Progenitor cell of endocrine pancreas (in vitro differentiated cells): Measurements from ENCODE around the gene DTNB. TPM values are rescaled to one million over a fixed set of nuclear protein-coding genes. Genes with fewer than 3 reads are reported as not detected.
A peak's percentile ranks its signal among the peaks of the same experiment; 100 is the strongest.

ENCODE experiments used
- DNase-seq: peaks from one replicate; pipeline ENCODE4 v3.0.0; 2021; ENCODE audit warnings: low spot score; ENCODE audit not compliant: unreplicated experiment
- H3K27ac Mint-ChIP-seq: 2 replicates; pipeline ENCODE4 v1.8.0; 2021; ENCODE audit warnings: mild to moderate bottlenecking, moderate library complexity, mixed read lengths
- H3K27me3 Mint-ChIP-seq: 2 replicates; pipeline ENCODE4 v1.8.0; 2021; ENCODE audit warnings: mixed read lengths
- H3K36me3 Mint-ChIP-seq: 2 replicates; pipeline ENCODE4 v1.8.0; 2022; ENCODE audit warnings: mixed read lengths; ENCODE audit not compliant: insufficient read depth
- H3K4me1 Mint-ChIP-seq: 2 replicates; pipeline ENCODE4 v1.8.0; 2021; ENCODE audit warnings: low read depth, mixed read lengths
- H3K4me3 Mint-ChIP-seq: 2 replicates; pipeline ENCODE4 v1.8.0; 2021; ENCODE audit warnings: low read depth, mild to moderate bottlenecking, moderate library complexity, mixed read lengths
- H3K9me3 Mint-ChIP-seq: 2 replicates; pipeline ENCODE4 v1.8.0; 2021; ENCODE audit warnings: low read depth, mixed read lengths
- CTCF ChIP-seq: fragments of 200-600 bp; sonication (generic); IDR thresholded peaks from one replicate; pipeline ENCODE4 v1.5.0; 2021; ENCODE audit warnings: antibody characterized with exemption, mild to moderate bottlenecking; ENCODE audit not compliant: unreplicated experiment
- total RNA-seq: library from RNA; stranded (reverse); gene quantifications from 2 replicates; pipeline ENCODE4 v1.2.1, GENCODE V29; 2021

The DTNB gene
- total RNA-seq, 1 donor from 2014 or later, result 29.3 TPM

GRCh38 chr2:25682082-25682481 is 8.7 kb upstream of the DTNB start:
- H3K27me3 Mint-ChIP-seq, result no peaks in the 10 kb centered on the region
- no peak for TF ChIP-seq CTCF
- no peaks in the 10 kb centered on the region for H3K9me3 Mint-ChIP-seq
- H3K4me1 Mint-ChIP-seq, result peaks cover 5% of the 10 kb centered on the region
- no peak for DNase-seq
- no peak overlapping the region for H3K27ac Mint-ChIP-seq
- no peaks in the 10 kb centered on the region for H3K36me3 Mint-ChIP-seq
- H3K4me3 Mint-ChIP-seq, result no peak overlapping the region

GRCh38 chr2:25677877-25678276 is 4.5 kb upstream of the DTNB start:
- H3K27me3 Mint-ChIP-seq, result peaks cover 29% of the 10 kb centered on the region
- no peak for DNase-seq
- H3K9me3 Mint-ChIP-seq, result peaks cover 4% of the 10 kb centered on the region
- no peak overlapping the region for H3K27ac Mint-ChIP-seq
- H3K4me3 Mint-ChIP-seq, result no peak overlapping the region
- H3K36me3 Mint-ChIP-seq, result no peaks in the 10 kb centered on the region
- TF ChIP-seq CTCF, result no peak
- no peaks in the 10 kb centered on the region for H3K4me1 Mint-ChIP-seq

DNA sequence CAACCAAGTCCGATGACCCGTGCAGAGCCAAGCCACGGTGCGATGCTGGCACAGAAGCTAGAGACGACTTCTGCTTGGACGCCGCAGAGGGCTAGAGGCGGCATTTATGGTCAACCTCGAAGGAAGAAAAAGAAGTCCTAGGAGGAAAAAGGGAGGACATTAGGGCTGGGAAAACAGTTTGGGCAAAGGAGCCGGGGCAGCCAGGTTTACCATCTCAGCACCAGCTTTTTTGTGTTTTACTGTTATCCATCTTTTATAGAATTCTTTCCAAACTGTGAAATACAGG is 643 bp upstream of the DTNB start:
- no peak for TF ChIP-seq CTCF
- Mint-ChIP-seq H3K27me3 (peaks cover 38% of the 10 kb centered on the region), H3K36me3 (no peaks in the 10 kb centered on the region), H3K9me3 (peaks cover 4% of the 10 kb centered on the region), H3K27ac (no peak overlapping the region), H3K4me3 (peak overlapping the region; percentile 80), H3K4me1 (peaks cover 9% of the 10 kb centered on the region)
- DNase-seq, result no peak

DNA sequence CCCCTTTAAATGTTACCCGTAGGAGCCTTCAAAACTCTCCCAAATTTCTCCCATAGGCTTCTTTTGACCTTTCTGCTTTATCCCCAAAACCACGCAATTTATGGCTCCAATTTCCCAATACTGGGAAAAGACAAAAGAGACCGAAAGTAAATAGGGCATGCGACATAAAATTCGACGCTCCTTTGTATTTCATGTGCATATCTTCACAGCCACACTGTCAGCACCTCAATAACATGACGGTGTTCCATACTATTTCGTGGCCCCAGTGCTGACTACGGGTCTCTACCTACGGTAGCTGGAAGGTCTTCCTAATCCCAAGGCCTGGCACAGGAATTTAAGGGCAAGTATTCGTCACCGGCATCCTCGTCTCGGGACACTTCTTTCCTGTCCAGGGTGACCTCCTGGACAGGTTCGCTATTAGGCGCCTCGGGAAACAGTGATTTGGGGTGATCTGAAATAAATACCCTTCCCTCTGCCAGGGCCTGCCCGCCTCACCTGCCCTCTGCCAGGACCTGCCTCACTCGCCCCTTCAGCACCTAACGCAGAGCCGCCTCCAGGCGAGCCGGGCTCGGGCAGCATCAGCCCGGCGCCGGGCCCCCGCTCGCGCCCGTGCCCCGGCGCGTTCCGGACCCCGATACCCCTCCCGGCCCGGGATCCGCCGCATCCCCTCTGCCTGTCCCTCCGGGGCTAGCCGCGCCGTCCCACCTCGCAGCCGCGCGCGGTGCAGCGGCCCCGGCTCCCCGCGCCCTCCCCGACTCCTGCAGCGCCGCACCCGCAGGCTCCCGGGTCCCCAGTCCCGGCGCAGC is 680 bp downstream of the DTNB start:
- H3K9me3 Mint-ChIP-seq, result peaks cover 4% of the 10 kb centered on the region
- H3K27ac Mint-ChIP-seq, result peak overlapping the region; percentile 49
- no peak for TF ChIP-seq CTCF
- H3K4me1 Mint-ChIP-seq, result peaks cover 9% of the 10 kb centered on the region
- H3K36me3 Mint-ChIP-seq, result no peaks in the 10 kb centered on the region
- DNase-seq, result peak; percentile 48
- H3K4me3 Mint-ChIP-seq, result peak overlapping the region; percentile 81
- peaks cover 38% of the 10 kb centered on the region for H3K27me3 Mint-ChIP-seq

DNA sequence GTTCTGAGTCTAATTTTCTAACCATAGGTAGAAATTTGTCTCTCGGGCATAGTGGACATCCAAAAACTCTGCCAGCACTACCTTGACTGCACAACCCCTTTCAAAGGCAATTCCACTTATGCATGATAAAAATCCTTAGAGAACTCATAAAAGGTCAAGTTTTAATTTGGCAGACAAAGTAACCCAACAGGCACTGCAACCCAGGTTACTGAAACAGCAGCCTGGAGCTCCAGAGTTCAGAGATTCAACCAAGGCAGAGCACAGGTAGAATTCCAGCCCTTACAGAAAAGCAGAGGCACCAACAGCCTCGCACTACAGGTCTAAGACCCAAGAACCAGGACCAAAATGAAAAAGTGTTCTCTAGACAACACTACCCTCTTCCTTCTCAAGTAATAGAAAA is 1.8 kb downstream of the DTNB start:
- peaks cover 9% of the 10 kb centered on the region for H3K4me1 Mint-ChIP-seq
- H3K27me3 Mint-ChIP-seq, result peaks cover 37% of the 10 kb centered on the region
- DNase-seq, result no peak
- H3K27ac Mint-ChIP-seq, result no peak overlapping the region
- H3K4me3 Mint-ChIP-seq, result peak overlapping the region; percentile 81
- no peaks in the 10 kb centered on the region for H3K36me3 Mint-ChIP-seq
- TF ChIP-seq CTCF, result no peak
- peaks cover 2% of the 10 kb centered on the region for H3K9me3 Mint-ChIP-seq
